GM23338 (cell line): ENCODE data around the gene ACAD8. TPM values are rescaled to one million over a fixed set of nuclear protein-coding genes. Genes with fewer than 3 reads are reported as not detected.
"Not testable (repeated sequence)": the region's sequence is repeated elsewhere in the genome, so short reads cannot be mapped to it uniquely, and the experiment has no call there.

Experiments
- ATAC-seq: fragments of 200-7000 bp; cut with Tn5 transposase; 3 replicates; pipeline ENCODE4 v1.9.1; 2020
- DNase-seq: peaks from one replicate; pipeline ENCODE4 v3.0.0-alpha.2; 2015; ENCODE audit warnings: low spot score
- H2AFZ ChIP-seq: fragments of 200-600 bp; sonication (generic); 2 replicates; pipeline ENCODE4 v1.8.0; 2016; ENCODE audit warnings: antibody characterized with exemption, mild to moderate bottlenecking, moderate library complexity
- H3F3A ChIP-seq: fragments of 200-600 bp; sonication (generic); replicated peaks from 2 replicates; pipeline ENCODE4 v1.8.0; 2017; ENCODE audit warnings: antibody characterized with exemption, mixed run types, low read depth
- H3K27ac ChIP-seq: fragments of 200-600 bp; sonication (generic); 2 replicates; pipeline ENCODE4 v1.6.1; 2016; ENCODE audit warnings: low read depth
- H3K27me3 ChIP-seq: fragments of 200-600 bp; sonication (generic); 2 replicates; pipeline ENCODE4 v1.8.0; 2016; ENCODE audit warnings: mild to moderate bottlenecking, mixed run types, moderate library complexity; ENCODE audit not compliant: insufficient read depth
- H3K36me3 ChIP-seq: fragments of 200-600 bp; sonication (generic); 2 replicates; pipeline ENCODE4 v1.8.0; 2016; ENCODE audit warnings: mild to moderate bottlenecking; ENCODE audit not compliant: insufficient read depth
- H3K4me1 ChIP-seq: fragments of 200-600 bp; sonication (generic); 2 replicates; pipeline ENCODE4 v1.8.0; 2016; ENCODE audit warnings: mild to moderate bottlenecking, moderate library complexity; ENCODE audit not compliant: insufficient read depth
- H3K4me2 ChIP-seq: fragments of 200-600 bp; sonication (generic); 2 replicates; pipeline ENCODE4 v1.7.1; 2017; ENCODE audit warnings: mixed run types
- H3K4me3 ChIP-seq: fragments of 200-600 bp; sonication (generic); 2 replicates; pipeline ENCODE4 v1.6.1; 2016; ENCODE audit warnings: mixed run types
- H3K79me2 ChIP-seq: fragments of 200-600 bp; sonication (generic); replicated peaks from 2 replicates; pipeline ENCODE4 v1.8.0; 2017; ENCODE audit warnings: mild to moderate bottlenecking; ENCODE audit not compliant: insufficient read depth
- H3K9me2 ChIP-seq: fragments of 200-600 bp; sonication (generic); 2 replicates; pipeline ENCODE4 v1.8.0; 2017; ENCODE audit not compliant: insufficient read depth
- H4K20me1 ChIP-seq: fragments of 200-600 bp; sonication (generic); replicated peaks from 2 replicates; pipeline ENCODE4 v1.8.0; 2017; ENCODE audit warnings: mild to moderate bottlenecking; ENCODE audit not compliant: insufficient read depth
- H3K27ac Mint-ChIP-seq: 2 replicates; pipeline ENCODE4 v1.8.0; 2020; ENCODE audit warnings: inconsistent platforms, mild to moderate bottlenecking, moderate library complexity, mixed read lengths
- H3K27me3 Mint-ChIP-seq: 3 replicates; pipeline ENCODE4 v1.8.0; 2022; ENCODE audit warnings: low read depth, mild to moderate bottlenecking, moderate library complexity, mixed read lengths, inconsistent platforms; ENCODE audit not compliant: insufficient read depth, poor library complexity
- H3K36me3 Mint-ChIP-seq: 3 replicates; pipeline ENCODE4 v1.8.0; 2021; ENCODE audit warnings: low read depth, mild to moderate bottlenecking, inconsistent platforms, moderate library complexity, mixed read lengths
- H3K4me1 Mint-ChIP-seq: 3 replicates; pipeline ENCODE4 v1.8.0; 2020; ENCODE audit warnings: mild to moderate bottlenecking, inconsistent platforms, mixed read lengths
- H3K4me3 Mint-ChIP-seq: 3 replicates; pipeline ENCODE4 v1.8.0; 2021; ENCODE audit warnings: moderate library complexity, mild to moderate bottlenecking, inconsistent platforms, mixed read lengths
- H3K9me3 Mint-ChIP-seq: 3 replicates; pipeline ENCODE4 v1.8.0; 2020; ENCODE audit warnings: moderate library complexity, mild to moderate bottlenecking, inconsistent platforms, mixed read lengths
- CREB1 ChIP-seq: fragments of 250-450 bp; sonication (Bioruptor Pico); IDR thresholded peaks from 2 replicates; pipeline ENCODE4 v1.5.0; 2020; ENCODE audit warnings: low read depth, mild to moderate bottlenecking, moderate library complexity
- JUNB ChIP-seq: IDR thresholded peaks from one replicate; pipeline ENCODE4 v1.6.1; 2016; ENCODE audit warnings: antibody characterized with exemption; ENCODE audit not compliant: unreplicated experiment
- ZNF462 ChIP-seq: fragments of 250-450 bp; sonication (Bioruptor Pico); IDR thresholded peaks from 2 replicates; pipeline ENCODE4 v1.5.0; 2020; ENCODE audit warnings: mild to moderate bottlenecking, moderate library complexity
- polyA plus RNA-seq: library from polyadenylated mRNA; unstranded; fragments of >200 nt; fragmentation: Nextera tagmentation; extraction: Ambion mirVana; gene quantifications from 2 replicates; pipeline ENCODE4 v1.2.1, GENCODE V29; 2016
- total RNA-seq: library from RNA; depleted of rRNA; stranded (reverse); fragments of >200 nt; shearing (Covaris generic); gene quantifications from 2 replicates; pipeline ENCODE4 v1.2.3, GENCODE V29; 2014
- TF ChIP-seq, protein P1 (sequence below), 2 experiments: fragments of 200-600 bp in 1 of 2; sonication (generic) in 1 of 2; conservative IDR thresholded peaks; 2 replicates each; pipeline versions ENCODE4 v1.5.1 to v1.6.1; 2016 to 2017; ENCODE audit warnings: antibody characterized with exemption in 2 of 2, low read depth in 2 of 2, mild to moderate bottlenecking in 2 of 2, moderate library complexity in 1 of 2

ACAD8 gene
- total and polyA plus RNA-seq, 2 experiments from 2014 or later: 43.2 to 65.4 TPM

GRCh38 chr11:134284349-134284748, 31.0 kb downstream of the ACAD8 start:
- not testable (repeated sequence) for H3K27ac ChIP-seq, H3K4me2 ChIP-seq, H3F3A ChIP-seq, H3K27ac Mint-ChIP-seq, H3K27me3 Mint-ChIP-seq, H3K79me2 ChIP-seq, H3K9me3 Mint-ChIP-seq, H3K9me2 ChIP-seq, H3K4me3 Mint-ChIP-seq, H4K20me1 ChIP-seq, H3K4me1 ChIP-seq, DNase-seq, H3K4me3 ChIP-seq, H2AFZ ChIP-seq, H3K27me3 ChIP-seq, ATAC-seq
- H3K36me3 Mint-ChIP-seq: peaks cover 65% of the 10 kb centered on the region
- peaks cover 30% of the 10 kb centered on the region for H3K4me1 Mint-ChIP-seq
- peaks cover 14% of the 10 kb centered on the region for H3K36me3 ChIP-seq

GRCh38 chr11:134287561-134287960, 34.2 kb downstream of the ACAD8 start:
- TF ChIP-seq, protein P1, sequence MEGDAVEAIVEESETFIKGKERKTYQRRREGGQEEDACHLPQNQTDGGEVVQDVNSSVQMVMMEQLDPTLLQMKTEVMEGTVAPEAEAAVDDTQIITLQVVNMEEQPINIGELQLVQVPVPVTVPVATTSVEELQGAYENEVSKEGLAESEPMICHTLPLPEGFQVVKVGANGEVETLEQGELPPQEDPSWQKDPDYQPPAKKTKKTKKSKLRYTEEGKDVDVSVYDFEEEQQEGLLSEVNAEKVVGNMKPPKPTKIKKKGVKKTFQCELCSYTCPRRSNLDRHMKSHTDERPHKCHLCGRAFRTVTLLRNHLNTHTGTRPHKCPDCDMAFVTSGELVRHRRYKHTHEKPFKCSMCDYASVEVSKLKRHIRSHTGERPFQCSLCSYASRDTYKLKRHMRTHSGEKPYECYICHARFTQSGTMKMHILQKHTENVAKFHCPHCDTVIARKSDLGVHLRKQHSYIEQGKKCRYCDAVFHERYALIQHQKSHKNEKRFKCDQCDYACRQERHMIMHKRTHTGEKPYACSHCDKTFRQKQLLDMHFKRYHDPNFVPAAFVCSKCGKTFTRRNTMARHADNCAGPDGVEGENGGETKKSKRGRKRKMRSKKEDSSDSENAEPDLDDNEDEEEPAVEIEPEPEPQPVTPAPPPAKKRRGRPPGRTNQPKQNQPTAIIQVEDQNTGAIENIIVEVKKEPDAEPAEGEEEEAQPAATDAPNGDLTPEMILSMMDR (conservative IDR thresholded peaks at IDR 0.05; ENCODE audit: low read depth in 2 of 2): no peak
- TF ChIP-seq CREB1 (CRISPR knock-in tag): no peak
- Mint-ChIP-seq H3K27ac (no peak overlapping the region), H3K36me3 (peaks cover 73% of the 10 kb centered on the region)

DNA sequence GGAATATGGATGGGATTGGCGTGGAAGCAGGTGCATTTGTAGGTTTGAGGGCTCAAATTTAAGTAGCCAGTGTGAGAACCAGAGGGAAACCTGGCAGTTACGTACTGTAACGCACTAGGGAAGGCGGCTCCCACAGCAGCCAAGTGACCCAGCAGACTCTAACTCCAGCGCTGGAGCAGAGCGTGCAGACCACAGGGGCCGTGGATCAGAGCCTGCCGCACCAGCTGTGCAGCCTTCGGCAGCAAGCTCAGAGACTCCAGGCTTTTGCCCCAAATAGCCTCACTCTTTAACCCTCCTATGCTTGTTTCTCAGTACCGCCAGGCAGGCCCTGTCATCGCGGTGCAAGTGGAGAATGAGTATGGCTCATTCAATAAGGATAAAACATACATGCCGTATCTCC, 35.1 kb downstream of the ACAD8 start:
- H3K9me2 ChIP-seq: no peaks in the 10 kb centered on the region
- H3K36me3 ChIP-seq: peaks cover 26% of the 10 kb centered on the region
- no peak overlapping the region for H3K4me2 ChIP-seq
- ATAC-seq (no peak), DNase-seq (no peak)
- H3K4me3 ChIP-seq: no peak overlapping the region
- H3F3A ChIP-seq: no peaks in the 10 kb centered on the region
- H3K79me2 ChIP-seq: no peaks in the 10 kb centered on the region
- Mint-ChIP-seq H3K27ac (no peak overlapping the region), H3K9me3 (no peaks in the 10 kb centered on the region), H3K4me1 (peaks cover 25% of the 10 kb centered on the region), H3K27me3 (peaks cover 7% of the 10 kb centered on the region), H3K4me3 (no peak overlapping the region), H3K36me3 (peaks cover 73% of the 10 kb centered on the region)
- H3K27me3 ChIP-seq: no peaks in the 10 kb centered on the region
- no peak overlapping the region for H2AFZ ChIP-seq
- H4K20me1 ChIP-seq: no peaks in the 10 kb centered on the region
- 0 out of 2 replicates have a peak, but pooled peaks cover 6% of the 10 kb centered on the region for H3K4me1 ChIP-seq
- no peak overlapping the region for H3K27ac ChIP-seq
- TF ChIP-seq CREB1 (CRISPR knock-in tag): no peak
- no peak for TF ChIP-seq ZNF462 (CRISPR knock-in tag)
- TF ChIP-seq JUNB: no peak

More at GRCh38 chr11:134287561-134287960, 34.2 kb downstream of the ACAD8 start:
- Histone ChIP-seq H4K20me1 (no peaks in the 10 kb centered on the region), H3K79me2 (no peaks in the 10 kb centered on the region), H3F3A (no peaks in the 10 kb centered on the region), H3K27ac (0 out of 2 replicates have a peak overlapping the region, but pooled peaks have one; percentile 26), H2AFZ (no peak overlapping the region), H3K4me2 (no peak overlapping the region), H3K9me2 (no peaks in the 10 kb centered on the region), H3K36me3 (peaks cover 24% of the 10 kb centered on the region), H3K4me1 (0 out of 2 replicates have a peak, but pooled peaks cover 6% of the 10 kb centered on the region), H3K27me3 (no peaks in the 10 kb centered on the region), H3K4me3 (no peak overlapping the region)
- peaks cover 4% of the 10 kb centered on the region for H3K27me3 Mint-ChIP-seq
- no peaks in the 10 kb centered on the region for H3K9me3 Mint-ChIP-seq
- no peak for ATAC-seq
- peaks cover 20% of the 10 kb centered on the region for H3K4me1 Mint-ChIP-seq
- no peak for DNase-seq
- no peak overlapping the region for H3K4me3 Mint-ChIP-seq
